Transverse colon (tissue), 4 donors: ENCODE results near the gene ZFP64. TPM values are rescaled to one million over a fixed set of nuclear protein-coding genes. Genes with fewer than 3 reads are reported as not detected.

Experiments used
- DNase-seq: peaks from one replicate; pipeline ENCODE4 v3.0.0-alpha.2; 2019
- H3K27ac ChIP-seq, 4 donors: fragments of 200-600 bp; sonication (generic); 2 replicates each; pipeline ENCODE4 v1.5.1; 2016 to 2018; ENCODE audit warnings: inconsistent platforms in 4 of 4
- H3K27me3 ChIP-seq: fragments of 200-600 bp; sonication (generic); 2 replicates; pipeline ENCODE4 v1.5.1; 2017; ENCODE audit warnings: inconsistent platforms
- H3K36me3 ChIP-seq, 4 donors: fragments of 200-600 bp; sonication (generic); 2 replicates each; pipeline ENCODE4 v1.5.1; 2017 to 2019; ENCODE audit warnings: inconsistent platforms in 4 of 4
- H3K4me1 ChIP-seq, 4 donors: fragments of 200-600 bp; sonication (generic); 2 replicates each; pipeline ENCODE4 v1.5.1; 2017 to 2020; ENCODE audit warnings: inconsistent platforms in 4 of 4
- H3K4me3 ChIP-seq, 4 donors: fragments of 200-600 bp; sonication (generic); 1 replicate in 1 of 4; 2 replicates in 3 of 4; pipeline versions ENCODE4 v1.5.1 to v1.6.1; 2017 to 2019; ENCODE audit warnings: inconsistent platforms in 4 of 4
- H3K9me3 ChIP-seq, 2 donors: fragments of 200-600 bp; sonication (generic); 2 replicates each; pipeline ENCODE4 v1.5.1; 2017 to 2019; ENCODE audit warnings: inconsistent platforms in 2 of 2
- CTCF ChIP-seq, 5 experiments: fragments of 200-600 bp in 3 of 5; fragments of 450-650 bp in 2 of 5; sonication (generic) in 3 of 5; IDR thresholded peaks; 1 replicate in 2 of 5; 2 replicates in 3 of 5; pipeline ENCODE4 v1.5.1; 2016 to 2017; ENCODE audit warnings: antibody characterized with exemption in 5 of 5, inconsistent platforms in 3 of 5, mild to moderate bottlenecking in 2 of 5, moderate library complexity in 1 of 5
- EP300 ChIP-seq: sonication (generic); formaldehyde crosslinking; IDR thresholded peaks from one replicate; pipeline ENCODE4 v1.6.1; 2017; ENCODE audit warnings: antibody characterized with exemption, low read depth
- POLR2A ChIP-seq: fragments of 450-650 bp; IDR thresholded peaks from one replicate; pipeline ENCODE4 v1.6.1; 2016; ENCODE audit warnings: antibody characterized with exemption, mild to moderate bottlenecking, moderate library complexity
- POLR2AphosphoS5 ChIP-seq, 3 donors: sonication (generic); formaldehyde crosslinking; IDR thresholded peaks; one replicate each; pipeline ENCODE4 v1.6.1; 2016; ENCODE audit warnings: antibody characterized with exemption in 3 of 3
- WGBS, 2 donors: methylation state at CpG; one replicate each; pipeline ENCODE4 v1.1.5; 2018; ENCODE audit warnings: low coverage in 1 of 2; 5-methylcytosine and 5-hydroxymethylcytosine counted together
- in situ Hi-C, 4 donors: fragments of 200-750 bp; cut with MboI; loops; one replicate each; pipeline versions ENCODE4 v1.15.0 to v1.15.1; 2017; ENCODE audit warnings: low sequenced_read_pairs in 3 of 4, low pct_ligation_motif_present in 1 of 4, low pct_unique_long_range_greater_than_20kb in 1 of 4
- intact Hi-C: fragments of 100-400 bp; cut with DNase I; formaldehyde crosslinking; loops from one replicate; pipeline ENCODE4 v1.15.1; 2023; ENCODE audit warnings: low total_unique reads
- total RNA-seq, 4 donors: library from RNA; depleted of rRNA; stranded (reverse); fragments of >200 nt; gene quantifications; one replicate each; pipeline ENCODE4 v1.1.0, GENCODE V29; 2016

Gene ZFP64
- total RNA-seq, 4 donors from 2014 or later: 18.2 to 88.6 (median 22.7) TPM

DNA sequence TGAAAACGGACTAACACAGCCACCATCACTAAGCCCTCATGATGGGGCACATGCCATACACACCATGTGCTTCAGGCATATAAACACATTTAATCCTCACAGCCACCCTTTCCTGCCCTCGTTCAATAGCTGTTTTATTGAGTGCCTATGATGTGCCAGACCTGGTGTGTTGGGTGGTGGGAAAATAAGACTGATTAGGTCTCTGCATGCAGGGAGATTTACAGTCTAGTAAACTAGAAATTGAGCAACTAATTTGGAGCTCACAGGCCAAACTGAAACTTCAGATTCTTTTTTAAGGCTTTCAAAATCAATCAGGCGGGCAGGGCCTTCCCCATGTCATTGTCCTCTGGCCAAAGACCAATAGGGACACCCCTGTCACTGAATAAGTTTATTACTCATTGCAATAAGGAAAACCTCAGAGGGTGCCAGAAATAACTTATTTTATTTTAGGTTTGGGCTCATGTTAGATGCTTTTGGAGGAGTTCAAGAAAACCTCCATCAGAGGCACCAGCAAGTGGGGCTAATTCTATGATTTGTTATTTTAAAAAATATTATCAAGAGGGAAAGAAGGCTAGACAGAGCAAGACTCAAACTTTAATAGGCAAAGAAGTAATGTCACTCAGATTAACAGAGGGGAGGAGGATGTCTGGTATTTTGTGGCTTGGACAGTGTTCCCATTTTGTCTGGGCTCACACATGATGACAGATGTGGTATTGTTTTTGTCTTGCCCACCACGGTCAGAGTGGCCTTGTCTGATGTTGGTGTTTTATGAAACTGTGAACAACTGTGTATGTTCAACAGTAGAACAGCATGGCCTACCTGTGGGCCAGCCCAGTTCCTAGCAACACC is 12.0 kb downstream of the ZFP64 start:
- WGBS, 2 donors: 54 to 58% methylated on average over 2 to 4 of the region's 4 CpGs
- peaks cover 0 to 6% (median 2%) of the 10 kb centered on the region in 4 donors for H3K36me3 ChIP-seq
- no peak overlapping the region for H3K4me3 ChIP-seq
- H3K4me1 ChIP-seq: no peaks in the 10 kb centered on the region
- no peak for DNase-seq
- H3K27me3 ChIP-seq: no peaks in the 10 kb centered on the region
- in situ Hi-C loops (no loop called here), intact Hi-C loops (no loop called here)
- TF ChIP-seq CTCF (IDR thresholded peaks at IDR 0.05) (no peak), EP300 (no peak), POLR2A (no peak), POLR2AphosphoS5 (IDR thresholded peaks at IDR 0.05) (no peak)
- no peak overlapping the region for H3K27ac ChIP-seq
- no peaks in the 10 kb centered on the region for H3K9me3 ChIP-seq

GRCh38 chr20:52178691-52179090 is 12.9 kb downstream of the ZFP64 start:
- intact Hi-C loops (no loop called here), in situ Hi-C loops (no loop called here)
- 90% methylated on average over 3 of the region's 3 CpGs; no CpG with 5 or more reads in 1 of the 2 donors for WGBS, 2 donors
- DNase-seq: no peak
- TF ChIP-seq EP300 (no peak), POLR2AphosphoS5 (IDR thresholded peaks at IDR 0.05) (no peak), POLR2A (no peak), CTCF (IDR thresholded peaks at IDR 0.05) (no peak)
- Histone ChIP-seq H3K4me1 (no peaks in the 10 kb centered on the region), H3K4me3 (no peak overlapping the region), H3K27me3 (no peaks in the 10 kb centered on the region), H3K36me3 (peaks cover 0 to 3% (median 0%) of the 10 kb centered on the region in 4 donors), H3K27ac (no peak overlapping the region), H3K9me3 (no peaks in the 10 kb centered on the region)

GRCh38 chr20:52175840-52176239 is 15.7 kb downstream of the ZFP64 start:
- Histone ChIP-seq H3K9me3 (no peaks in the 10 kb centered on the region), H3K36me3 (no peaks in the 10 kb centered on the region), H3K27me3 (no peaks in the 10 kb centered on the region), H3K4me1 (peaks cover 0 to 4% (median 0%) of the 10 kb centered on the region in 4 donors), H3K4me3 (no peak overlapping the region), H3K27ac (no peak overlapping the region)
- DNase-seq: no peak
- WGBS, 2 donors: 97 to 100% methylated on average over 5 to 18 of the region's 18 CpGs
- intact Hi-C loops (no loop called here), in situ Hi-C loops (no loop called here)
- TF ChIP-seq CTCF (IDR thresholded peaks at IDR 0.05) (no peak), POLR2AphosphoS5 (IDR thresholded peaks at IDR 0.05) (no peak), POLR2A (no peak), EP300 (no peak)

GRCh38 chr20:52172392-52173047 is 19.1 kb downstream of the ZFP64 start:
- Histone ChIP-seq H3K9me3 (no peaks in the 10 kb centered on the region), H3K27ac (no peak overlapping the region), H3K27me3 (no peaks in the 10 kb centered on the region), H3K4me1 (peaks cover 0 to 4% (median 0%) of the 10 kb centered on the region in 4 donors), H3K36me3 (no peaks in the 10 kb centered on the region), H3K4me3 (no peak overlapping the region)
- TF ChIP-seq EP300 (no peak), CTCF (IDR thresholded peaks at IDR 0.05) (no peak), POLR2A (no peak)
- DNase-seq: no peak
- WGBS, 2 donors: 72 to 76% methylated on average over 7 to 9 of the region's 9 CpGs
- in situ Hi-C loops: no loop called here
- intact Hi-C loops: no loop called here
